ENCODE results near the gene PLCB4. TPM values are rescaled to one million over a fixed set of nuclear protein-coding genes. Genes with fewer than 3 reads are reported as not detected.
"Not testable (repeated sequence)": the region's sequence is repeated elsewhere in the genome, so short reads cannot be mapped to it uniquely, and the experiment has no call there.

PLCB4 gene
- total RNA-seq, 1 donor from 2014 or later, result 16.4 TPM

GRCh38 chr20:9142809-9143208 lies 73.9 kb downstream of the PLCB4 start:
- no peak for DNase-seq

- DNase-seq, result no peak
These were observed 75.0 kb downstream of the PLCB4 start for GRCh38 chr20:9143926-9144325.

GRCh38 chr20:9144643-9145042 lies 75.8 kb downstream of the PLCB4 start:
- DNase-seq, result no peak

- no peak for DNase-seq
These were observed 76.3 kb downstream of the PLCB4 start for GRCh38 chr20:9145142-9145541.

- no peak for DNase-seq
These were observed 77.8 kb downstream of the PLCB4 start for GRCh38 chr20:9146649-9147048.

- no peak for DNase-seq
These were observed 78.7 kb downstream of the PLCB4 start for GRCh38 chr20:9147547-9148024.

GRCh38 chr20:9148291-9148690 lies 79.4 kb downstream of the PLCB4 start:
- no peak for DNase-seq

- DNase-seq, result no peak
These were observed 80.2 kb downstream of the PLCB4 start for GRCh38 chr20:9149087-9149486.

GRCh38 chr20:9149796-9150195 lies 80.9 kb downstream of the PLCB4 start:
- DNase-seq, result no peak

- DNase-seq, result no peak
These were observed 81.8 kb downstream of the PLCB4 start for GRCh38 chr20:9150679-9151078.

- not testable (repeated sequence) for DNase-seq
These were observed 83.3 kb downstream of the PLCB4 start for GRCh38 chr20:9152139-9152538.

- no peak for DNase-seq
These were observed 85.7 kb downstream of the PLCB4 start for GRCh38 chr20:9154464-9155024.

GRCh38 chr20:9156529-9157280 lies 87.8 kb downstream of the PLCB4 start:
- DNase-seq, result no peak

- no peak for DNase-seq
These were observed 91.4 kb downstream of the PLCB4 start for GRCh38 chr20:9160331-9160730.

GRCh38 chr20:9160757-9161156 lies 91.9 kb downstream of the PLCB4 start:
- peak; percentile 55 for DNase-seq

GRCh38 chr20:9161311-9161710 lies 92.4 kb downstream of the PLCB4 start:
- DNase-seq, result no peak

GRCh38 chr20:9163251-9163650 lies 94.4 kb downstream of the PLCB4 start:
- DNase-seq, result no peak

GRCh38 chr20:9163995-9164394 lies 95.1 kb downstream of the PLCB4 start:
- no peak for DNase-seq

- DNase-seq, result no peak
These were observed 96.4 kb downstream of the PLCB4 start for GRCh38 chr20:9165261-9165660.

GRCh38 chr20:9166153-9166780 lies 97.4 kb downstream of the PLCB4 start:
- DNase-seq, result no peak

GRCh38 chr20:9169409-9169808 lies 100.5 kb downstream of the PLCB4 start:
- no peak for DNase-seq

- peak; percentile 17 for DNase-seq
These were observed 104.0 kb downstream of the PLCB4 start for GRCh38 chr20:9172851-9173250.

GRCh38 chr20:9177278-9177677 lies 108.4 kb downstream of the PLCB4 start:
- DNase-seq, result no peak
